GM12878 (cell line): Measurements from ENCODE around the gene NR4A2. TPM values are rescaled to one million over a fixed set of nuclear protein-coding genes. Genes with fewer than 3 reads are reported as not detected.

Source experiments
- ASH2L ChIP-seq: fragments of 300-600, 200-600 bp; sonication (generic); IDR thresholded peaks from 2 replicates; pipeline ENCODE4 v1.6.1; 2017; ENCODE audit warnings: low read depth, mild to moderate bottlenecking, borderline replicate concordance
- BRCA1 ChIP-seq: IDR thresholded peaks from 2 replicates; pipeline ENCODE4 v1.6.1; 2011; ENCODE audit warnings: low read depth, low read length, improper control_type of control experiment
- CBFB ChIP-seq: IDR thresholded peaks from 2 replicates; pipeline ENCODE4 v1.6.1; 2016; ENCODE audit warnings: antibody characterized with exemption, low read depth
- CEBPZ ChIP-seq: fragments of 150-350 bp; IDR thresholded peaks from 2 replicates; pipeline ENCODE4 v1.6.1; 2016; ENCODE audit warnings: low read depth, low read length
- E4F1 ChIP-seq: fragments of 450-650 bp; IDR thresholded peaks from 2 replicates; pipeline ENCODE4 v1.6.1; 2018; ENCODE audit warnings: borderline replicate concordance, mild to moderate bottlenecking; ENCODE audit not compliant: partially characterized antibody
- KLF5 ChIP-seq: fragments of 450-650 bp; IDR thresholded peaks from 2 replicates; pipeline ENCODE4 v1.6.1; 2014; ENCODE audit warnings: mild to moderate bottlenecking; ENCODE audit not compliant: partially characterized antibody
- MAX ChIP-seq: IDR thresholded peaks from 2 replicates; pipeline ENCODE4 v1.6.1; 2012; ENCODE audit warnings: low read depth, low read length, improper control_type of control experiment
- MLLT1 ChIP-seq: fragments of 450-650 bp; IDR thresholded peaks from 2 replicates; pipeline ENCODE4 v1.6.1; 2016; ENCODE audit warnings: mild to moderate bottlenecking
- MXI1 ChIP-seq: fragments of 150-350 bp; IDR thresholded peaks from 2 replicates; pipeline ENCODE4 v1.6.1; 2011; ENCODE audit warnings: low read depth, mild to moderate bottlenecking, inconsistent platforms, low read length, improper control_type of control experiment
- NBN ChIP-seq: fragments of 450-650 bp; IDR thresholded peaks from 2 replicates; pipeline ENCODE4 v1.6.1; 2016
- PML ChIP-seq: IDR thresholded peaks from 2 replicates; pipeline ENCODE4 v1.6.1; 2012; ENCODE audit warnings: low read length, inconsistent platforms
- RCOR1 ChIP-seq: conservative IDR thresholded peaks from 2 replicates; pipeline ENCODE4 v1.6.1; 2012; ENCODE audit warnings: low read depth, low read length, improper control_type of control experiment
- RUNX3 ChIP-seq: IDR thresholded peaks from 2 replicates; pipeline ENCODE4 v1.6.1; 2012; ENCODE audit warnings: low read length, inconsistent platforms
- SMC3 ChIP-seq: IDR thresholded peaks from 2 replicates; pipeline ENCODE4 v1.6.1; 2011; ENCODE audit warnings: low read length, improper control_type of control experiment, borderline replicate concordance
- SPI1 ChIP-seq: IDR thresholded peaks from 2 replicates; pipeline ENCODE4 v1.6.1; 2011; ENCODE audit warnings: low read depth, mild to moderate bottlenecking, low read length, moderate library complexity, borderline replicate concordance; ENCODE audit not compliant: insufficient read depth
- SUPT20H ChIP-seq: IDR thresholded peaks from 2 replicates; pipeline ENCODE4 v1.6.1; 2011; ENCODE audit warnings: low read depth, mild to moderate bottlenecking, low read length, moderate library complexity, borderline replicate concordance; ENCODE audit not compliant: control insufficient read depth
- TCF12 ChIP-seq: IDR thresholded peaks from 2 replicates; pipeline ENCODE4 v1.6.1; 2011; ENCODE audit warnings: low read depth, mild to moderate bottlenecking, low read length
- ZNF687 ChIP-seq: fragments of 450-650 bp; IDR thresholded peaks from 2 replicates; pipeline ENCODE4 v1.6.1; 2017; ENCODE audit warnings: mild to moderate bottlenecking, moderate library complexity
- polyA plus RNA-seq, 11 experiments: library from polyadenylated mRNA; depleted of rRNA in 4 of 11; unstranded in 6 of 11; stranded (reverse) in 5 of 11; fragments of >200 nt; fragmentation: Nextera tagmentation in 4 of 11; fragmentation: Illumina TruSeq in 1 of 11; extraction: Ambion mirVana in 4 of 11; extraction: Trizol in 1 of 11; gene quantifications; 1 replicate in 1 of 11; 2 replicates in 10 of 11; pipeline versions ENCODE4 v1.2.1 to v1.2.3, GENCODE V29; 2011 to 2016; ENCODE audit warnings: inconsistent platforms in 2 of 11, missing spikeins in 2 of 11, low read depth in 1 of 11
- total RNA-seq, 4 experiments: library from RNA; depleted of rRNA in 3 of 4; stranded (reverse); fragments of >200 nt in 3 of 4; fragmentation: Illumina TruSeq in 1 of 4; extraction: Trizol in 1 of 4; gene quantifications; 2 replicates each; pipeline versions ENCODE4 v1.2.1 to v1.2.3, GENCODE V29; 2013 to 2021

The NR4A2 gene
- total and polyA plus RNA-seq, 10 of the 15 experiments (the other 5 are each of a cell fraction or from before 2014, with no cell fraction given), result 0.15 to 3.4 (median 0.58) TPM

- no peak for TF ChIP-seq SUPT20H
- TF ChIP-seq ASH2L, result 0 out of 2 replicates have a peak, but pooled peaks have one; percentile 26
- no peak for TF ChIP-seq MAX
- no peak for TF ChIP-seq ZNF687
- TF ChIP-seq NBN, result no peak
- TF ChIP-seq E4F1, result no peak
- TF ChIP-seq BRCA1, result no peak
- TF ChIP-seq CBFB, result peak; percentile 43; the same call in 1 of the 2 replicates
- TF ChIP-seq RUNX3, result no peak
- TF ChIP-seq PML, result no peak
- no peak for TF ChIP-seq RCOR1
- no peak for TF ChIP-seq SMC3
- TF ChIP-seq SPI1, result peak; percentile 27; the same call in 1 of the 2 replicates
- 0 out of 2 replicates have a peak, but pooled peaks have one; percentile 13 for TF ChIP-seq TCF12
- TF ChIP-seq MLLT1, result peak; percentile 42; the same call in 1 of the 2 replicates
- TF ChIP-seq CEBPZ, result no peak
- peak; percentile 15; the same call in 1 of the 2 replicates for TF ChIP-seq MXI1
- TF ChIP-seq KLF5, result no peak
These were observed 1.5 kb upstream of the NR4A2 start (continued) for GRCh38 chr2:156333951-156334495.
